CD14-positive monocyte (primary cell): Measurements from ENCODE around the gene CSRNP2. TPM values are rescaled to one million over a fixed set of nuclear protein-coding genes. Genes with fewer than 3 reads are reported as not detected.

ENCODE experiments used
- DNase-seq, 3 donors: peaks; one replicate each; pipeline ENCODE4 v3.0.0-alpha.2; 2011 to 2022
- H2AFZ ChIP-seq: 2 replicates; pipeline ENCODE4 v1.6.0; 2012; ENCODE audit warnings: mild to moderate bottlenecking, low read depth, low read length, inconsistent platforms; ENCODE audit not compliant: insufficient read depth, poor library complexity, severe bottlenecking
- H3K27ac ChIP-seq, 2 donors: 1 replicate in 1 of 2; 2 replicates in 1 of 2; pipeline ENCODE4 v1.5.1; 2012 to 2013; ENCODE audit warnings: low read length in 2 of 2, control low read depth in 1 of 2, inconsistent platforms in 1 of 2, low read depth in 1 of 2, mild to moderate bottlenecking in 1 of 2
- H3K27me3 ChIP-seq, 2 donors: one replicate each; pipeline versions ENCODE4 v1.6.0 to v1.6.1; 2011 to 2013; ENCODE audit warnings: low read length in 2 of 2; ENCODE audit not compliant: control insufficient read depth in 2 of 2, insufficient read depth in 2 of 2
- H3K36me3 ChIP-seq, 2 donors: replicated peaks in 1 of 2; 1 replicate in 1 of 2; 2 replicates in 1 of 2; pipeline versions ENCODE4 v1.5.1 to v1.6.1; 2012 to 2013; ENCODE audit warnings: low read length in 2 of 2, control low read depth in 1 of 2, inconsistent platforms in 1 of 2, mild to moderate bottlenecking in 1 of 2; ENCODE audit not compliant: insufficient read depth in 2 of 2, control insufficient read depth in 1 of 2
- H3K4me1 ChIP-seq, 2 donors: 1 replicate in 1 of 2; 2 replicates in 1 of 2; pipeline versions ENCODE4 v1.5.1 to v1.6.1; 2012 to 2013; ENCODE audit warnings: low read length in 2 of 2, control low read depth in 1 of 2, inconsistent platforms in 1 of 2, mild to moderate bottlenecking in 1 of 2, moderate library complexity in 1 of 2; ENCODE audit not compliant: insufficient read depth in 2 of 2, control insufficient read depth in 1 of 2
- H3K4me2 ChIP-seq: replicated peaks from 2 replicates; pipeline ENCODE3; 2012; ENCODE audit warnings: low read length, moderate library complexity, mild to moderate bottlenecking; ENCODE audit not compliant: poor library complexity, severe bottlenecking; ENCODE audit errors: extremely low read depth
- H3K4me3 ChIP-seq, 3 experiments: fragments of 200-600 bp in 1 of 3; sonication (generic) in 1 of 3; replicated peaks in 1 of 3; 1 replicate in 2 of 3; 2 replicates in 1 of 3; pipeline ENCODE4 v1.5.1; 2011 to 2013; ENCODE audit warnings: low read length in 3 of 3, mild to moderate bottlenecking in 3 of 3, control low read depth in 2 of 3, low read depth in 2 of 3, inconsistent platforms in 1 of 3, moderate library complexity in 1 of 3
- H3K79me2 ChIP-seq: 2 replicates; pipeline ENCODE4 v1.6.0; 2012; ENCODE audit warnings: mild to moderate bottlenecking, control low read depth, inconsistent platforms, low read length, moderate library complexity; ENCODE audit not compliant: insufficient read depth
- H3K9ac ChIP-seq: 2 replicates; pipeline ENCODE4 v1.6.0; 2017; ENCODE audit warnings: low read length, mild to moderate bottlenecking; ENCODE audit not compliant: insufficient read depth, poor library complexity, severe bottlenecking
- H3K9me3 ChIP-seq, 2 donors: replicated peaks in 1 of 2; 1 replicate in 1 of 2; 2 replicates in 1 of 2; pipeline versions ENCODE4 v1.5.1 to v1.6.1; 2012 to 2013; ENCODE audit warnings: low read length in 2 of 2, control low read depth in 1 of 2; ENCODE audit not compliant: control insufficient read depth in 1 of 2, insufficient read depth in 1 of 2
- H4K20me1 ChIP-seq: 2 replicates; pipeline ENCODE4 v1.6.0; 2012; ENCODE audit warnings: mild to moderate bottlenecking, low read length, control low read depth, moderate library complexity; ENCODE audit not compliant: insufficient read depth
- H3K27ac Mint-ChIP-seq, 7 donors: one replicate each; pipeline ENCODE4 v1.8.0; 2020; ENCODE audit warnings: mild to moderate bottlenecking in 7 of 7, mixed read lengths in 7 of 7, moderate library complexity in 6 of 7, inconsistent platforms in 2 of 7
- H3K27me3 Mint-ChIP-seq, 3 donors: one replicate each; pipeline ENCODE4 v1.8.0; 2021 to 2022; ENCODE audit warnings: low read depth in 3 of 3, mild to moderate bottlenecking in 3 of 3, mixed read lengths in 3 of 3, moderate library complexity in 3 of 3, inconsistent platforms in 1 of 3
- H3K36me3 Mint-ChIP-seq, 2 donors: one replicate each; pipeline ENCODE4 v1.8.0; 2020; ENCODE audit warnings: mixed read lengths in 2 of 2, inconsistent platforms in 1 of 2, mild to moderate bottlenecking in 1 of 2
- H3K4me1 Mint-ChIP-seq: one replicate; pipeline ENCODE4 v1.8.0; 2020; ENCODE audit warnings: mild to moderate bottlenecking, mixed read lengths
- H3K4me3 Mint-ChIP-seq, 2 donors: one replicate each; pipeline ENCODE4 v1.8.0; 2020; ENCODE audit warnings: mild to moderate bottlenecking in 2 of 2, mixed read lengths in 2 of 2, moderate library complexity in 1 of 2
- H3K9me3 Mint-ChIP-seq, 7 donors: one replicate each; pipeline ENCODE4 v1.8.0; 2020 to 2022; ENCODE audit warnings: mixed read lengths in 7 of 7, mild to moderate bottlenecking in 6 of 7, moderate library complexity in 6 of 7, inconsistent platforms in 2 of 7
- WGBS: methylation state at CpG from one replicate; pipeline ENCODE4 v1.1.5; 2013; ENCODE audit warnings: missing lambda C conversion rate; ENCODE audit not compliant: insufficient coverage; 5-methylcytosine and 5-hydroxymethylcytosine counted together
- intact Hi-C, 2 donors: fragments of 100-400 bp; cut with micrococcal nuclease; formaldehyde crosslinking; loops; one replicate each; pipeline versions ENCODE4 v1.15.0 to v1.15.1; 2023
- polyA plus RNA-seq, 3 donors: library from polyadenylated mRNA; depleted of rRNA in 1 of 3; unstranded in 2 of 3; stranded (reverse) in 1 of 3; fragments of 300-500 nt in 2 of 3; fragments of >200 nt in 1 of 3; fragmentation: Illumina TruSeq in 2 of 3; gene quantifications; 1 replicate in 2 of 3; 2 replicates in 1 of 3; pipeline ENCODE4 v1.2.3, GENCODE V29; 2012 to 2021
- TF ChIP-seq, protein P1 (sequence below): fragments of 200-600 bp; IDR thresholded peaks from one replicate; pipeline ENCODE4 v1.8.0; 2022; ENCODE audit warnings: antibody characterized with exemption, mild to moderate bottlenecking

Gene CSRNP2
- polyA plus RNA-seq, 3 donors: 1.7 to 8.0 (median 2.6) TPM

DNA sequence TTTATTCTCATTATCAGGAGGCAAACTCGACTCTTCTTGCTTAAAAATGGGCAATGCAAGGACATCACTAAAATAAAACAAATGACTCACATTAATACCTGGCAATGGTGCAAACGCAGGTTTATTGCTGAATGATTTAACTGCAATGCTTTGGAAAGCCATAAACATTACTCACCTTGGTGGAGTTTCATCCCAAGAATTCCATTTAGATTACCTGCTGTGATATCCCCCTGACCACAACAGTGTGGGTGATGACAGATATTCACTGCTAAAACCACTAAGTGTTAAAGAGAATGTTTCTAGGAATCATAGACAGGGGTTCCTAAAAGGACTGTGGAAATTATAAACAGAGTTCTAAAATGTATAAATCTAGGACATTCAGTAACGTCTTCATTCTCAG lies 35.3 kb upstream of the CSRNP2 start:
- WGBS: 90% methylated on average over 2 of the region's 3 CpGs
- H3K27me3 ChIP-seq: no peaks in the 10 kb centered on the region
- H3K27ac ChIP-seq: no peak overlapping the region
- Mint-ChIP-seq H3K9me3 (no peaks in the 10 kb centered on the region), H3K36me3 (peaks cover 41 to 62% of the 10 kb centered on the region in 2 donors), H3K4me3 (no peak overlapping the region), H3K4me1 (no peaks in the 10 kb centered on the region), H3K27ac (no peak overlapping the region), H3K27me3 (no peaks in the 10 kb centered on the region)
- H3K9me3 ChIP-seq: no peaks in the 10 kb centered on the region
- intact Hi-C loops: no loop called here
- H3K4me1 ChIP-seq: no peaks in the 10 kb centered on the region
- H2AFZ ChIP-seq: no peak overlapping the region
- DNase-seq: no peak
- peaks cover 10% of the 10 kb centered on the region for H4K20me1 ChIP-seq
- H3K79me2 ChIP-seq: no peaks in the 10 kb centered on the region
- H3K36me3 ChIP-seq: peaks cover 36 to 57% of the 10 kb centered on the region in 2 donors
- no peak overlapping the region for H3K4me2 ChIP-seq
- TF ChIP-seq, protein P1, sequence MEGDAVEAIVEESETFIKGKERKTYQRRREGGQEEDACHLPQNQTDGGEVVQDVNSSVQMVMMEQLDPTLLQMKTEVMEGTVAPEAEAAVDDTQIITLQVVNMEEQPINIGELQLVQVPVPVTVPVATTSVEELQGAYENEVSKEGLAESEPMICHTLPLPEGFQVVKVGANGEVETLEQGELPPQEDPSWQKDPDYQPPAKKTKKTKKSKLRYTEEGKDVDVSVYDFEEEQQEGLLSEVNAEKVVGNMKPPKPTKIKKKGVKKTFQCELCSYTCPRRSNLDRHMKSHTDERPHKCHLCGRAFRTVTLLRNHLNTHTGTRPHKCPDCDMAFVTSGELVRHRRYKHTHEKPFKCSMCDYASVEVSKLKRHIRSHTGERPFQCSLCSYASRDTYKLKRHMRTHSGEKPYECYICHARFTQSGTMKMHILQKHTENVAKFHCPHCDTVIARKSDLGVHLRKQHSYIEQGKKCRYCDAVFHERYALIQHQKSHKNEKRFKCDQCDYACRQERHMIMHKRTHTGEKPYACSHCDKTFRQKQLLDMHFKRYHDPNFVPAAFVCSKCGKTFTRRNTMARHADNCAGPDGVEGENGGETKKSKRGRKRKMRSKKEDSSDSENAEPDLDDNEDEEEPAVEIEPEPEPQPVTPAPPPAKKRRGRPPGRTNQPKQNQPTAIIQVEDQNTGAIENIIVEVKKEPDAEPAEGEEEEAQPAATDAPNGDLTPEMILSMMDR: no peak
- H3K9ac ChIP-seq: no peak overlapping the region
- H3K4me3 ChIP-seq: no peak overlapping the region

DNA sequence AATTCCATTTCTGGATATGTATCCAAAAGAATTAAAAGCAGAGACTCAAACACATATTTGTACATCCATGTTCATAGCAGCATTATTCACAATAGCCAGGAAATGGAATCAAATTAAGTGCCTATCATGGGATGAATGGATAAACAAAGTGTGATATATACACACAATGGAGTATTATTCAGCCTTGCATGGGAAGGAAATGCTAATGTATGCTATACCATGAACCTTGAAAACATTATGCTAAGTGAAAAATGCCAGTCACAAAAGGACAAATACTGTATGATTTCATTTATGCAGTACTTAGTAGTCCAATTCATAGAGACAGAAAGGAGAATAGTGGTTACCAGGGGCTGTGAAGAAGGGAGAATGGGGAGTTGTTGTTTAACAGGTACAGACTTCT lies 32.1 kb upstream of the CSRNP2 start:
- H3K27me3 ChIP-seq: no peaks in the 10 kb centered on the region
- H3K4me1 Mint-ChIP-seq: no peaks in the 10 kb centered on the region
- H3K79me2 ChIP-seq: no peaks in the 10 kb centered on the region
- H3K9me3 ChIP-seq: no peaks in the 10 kb centered on the region
- peaks cover 6% of the 10 kb centered on the region for H4K20me1 ChIP-seq
- H2AFZ ChIP-seq: no peak overlapping the region
- H3K9me3 Mint-ChIP-seq: no peaks in the 10 kb centered on the region
- H3K4me1 ChIP-seq: no peaks in the 10 kb centered on the region
- H3K27ac ChIP-seq: no peak overlapping the region
- peaks cover 57 to 87% of the 10 kb centered on the region in 2 donors for H3K36me3 ChIP-seq
- no peak overlapping the region for H3K4me3 ChIP-seq
- TF ChIP-seq, protein P1: no peak
- intact Hi-C loops: no loop called here
- H3K4me2 ChIP-seq: no peak overlapping the region
- no peak overlapping the region for H3K9ac ChIP-seq
- H3K36me3 Mint-ChIP-seq: peaks cover 61 to 87% of the 10 kb centered on the region in 2 donors
- H3K4me3 Mint-ChIP-seq: no peak overlapping the region
- H3K27ac Mint-ChIP-seq: peak overlapping the region in 1 of 7 donors; percentile 2
- H3K27me3 Mint-ChIP-seq: no peaks in the 10 kb centered on the region
- DNase-seq: no peak
